IPS-18a (cell line): ENCODE results near the gene FNBP1.

Source experiments
- H3K27ac ChIP-seq: one replicate; pipeline ENCODE4 v1.5.1; 2013; ENCODE audit warnings: low read length
- H3K27me3 ChIP-seq: one replicate; pipeline ENCODE4 v1.6.1; 2013; ENCODE audit warnings: mild to moderate bottlenecking, low read length; ENCODE audit not compliant: control insufficient read depth, insufficient read depth
- H3K36me3 ChIP-seq: one replicate; pipeline ENCODE4 v1.6.1; 2013; ENCODE audit warnings: low read depth, low read length; ENCODE audit not compliant: control insufficient read depth
- H3K4me1 ChIP-seq: one replicate; pipeline ENCODE4 v1.6.1; 2013; ENCODE audit warnings: low read depth, low read length; ENCODE audit not compliant: control insufficient read depth
- H3K4me3 ChIP-seq: one replicate; pipeline ENCODE4 v1.5.1; 2013; ENCODE audit warnings: low read length
- H3K9ac ChIP-seq: one replicate; pipeline ENCODE4 v1.6.1; 2013; ENCODE audit warnings: mild to moderate bottlenecking, low read length, moderate library complexity
- H3K9me3 ChIP-seq: one replicate; pipeline ENCODE4 v1.6.1; 2013; ENCODE audit warnings: low read depth, low read length; ENCODE audit not compliant: control insufficient read depth

The FNBP1 gene

GRCh38 chr9:129845373-129845772 is 197.6 kb downstream of the FNBP1 start:
- no peaks in the 10 kb centered on the region for H3K4me1 ChIP-seq
- no peak overlapping the region for H3K4me3 ChIP-seq
- no peak overlapping the region for H3K27ac ChIP-seq
- H3K9me3 ChIP-seq = no peaks in the 10 kb centered on the region
- H3K36me3 ChIP-seq = no peaks in the 10 kb centered on the region
- H3K27me3 ChIP-seq = no peaks in the 10 kb centered on the region
- no peak overlapping the region for H3K9ac ChIP-seq

- H3K27me3 ChIP-seq = no peaks in the 10 kb centered on the region
- no peaks in the 10 kb centered on the region for H3K9me3 ChIP-seq
- peaks cover 11% of the 10 kb centered on the region for H3K4me1 ChIP-seq
- no peak overlapping the region for H3K4me3 ChIP-seq
- H3K27ac ChIP-seq = no peak overlapping the region
- no peaks in the 10 kb centered on the region for H3K36me3 ChIP-seq
- no peak overlapping the region for H3K9ac ChIP-seq
Measured at GRCh38 chr9:129841071-129841470, 201.9 kb downstream of the FNBP1 start.

- Histone ChIP-seq H3K9ac (no peak overlapping the region), H3K27ac (no peak overlapping the region), H3K9me3 (no peaks in the 10 kb centered on the region), H3K27me3 (no peaks in the 10 kb centered on the region), H3K4me1 (peaks cover 11% of the 10 kb centered on the region), H3K4me3 (no peak overlapping the region), H3K36me3 (no peaks in the 10 kb centered on the region)
Measured at GRCh38 chr9:129840034-129840433, 203.0 kb downstream of the FNBP1 start.

GRCh38 chr9:129839324-129840023 is 203.5 kb downstream of the FNBP1 start:
- Histone ChIP-seq H3K9me3 (no peaks in the 10 kb centered on the region), H3K27me3 (no peaks in the 10 kb centered on the region), H3K4me1 (peaks cover 11% of the 10 kb centered on the region), H3K36me3 (no peaks in the 10 kb centered on the region), H3K4me3 (no peak overlapping the region), H3K9ac (no peak overlapping the region), H3K27ac (no peak overlapping the region)

- H3K9ac ChIP-seq = no peak overlapping the region
Measured at GRCh38 chr9:129838707-129839259, 204.2 kb downstream of the FNBP1 start.

More at GRCh38 chr9:129838707-129839259, 204.2 kb downstream of the FNBP1 start:
- Histone ChIP-seq H3K27me3 (no peaks in the 10 kb centered on the region), H3K9me3 (no peaks in the 10 kb centered on the region), H3K36me3 (no peaks in the 10 kb centered on the region), H3K4me1 (peaks cover 17% of the 10 kb centered on the region), H3K27ac (no peak overlapping the region), H3K4me3 (no peak overlapping the region)
